ENCODE measurements around the gene GGT5. TPM values are rescaled to one million over a fixed set of nuclear protein-coding genes. Genes with fewer than 3 reads are reported as not detected.

The GGT5 gene
- total and polyA plus RNA-seq, 12 donors: 4.3 to 67.4 (median 13.1) TPM

DNA sequence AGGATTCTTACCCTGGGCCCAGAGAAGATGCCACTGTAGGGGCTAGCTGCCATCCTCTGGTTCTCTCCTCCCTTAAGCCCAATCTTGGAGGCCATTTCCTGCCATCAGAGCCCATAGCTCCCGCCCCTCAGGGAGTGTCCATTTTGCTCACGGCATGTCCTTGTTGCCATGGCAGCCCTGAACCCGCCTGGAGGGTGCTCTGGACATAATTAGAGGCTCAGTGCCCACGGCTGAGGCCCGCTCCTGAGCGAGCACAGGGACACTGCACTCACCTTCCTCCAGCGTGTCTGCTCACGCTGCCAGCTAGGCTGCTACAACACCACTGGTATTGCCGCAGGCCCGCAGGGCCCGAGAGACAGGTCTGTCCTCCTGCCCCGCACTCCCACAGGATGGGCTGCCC is 74.7 kb downstream of the GGT5 start:
- intact Hi-C loops (cut with DNase I): loop anchor here in 8 of 10 donors (5.0 to 10.0 kb wide), 6 partner anchors 33 to 215 kb away; partner anchors contain the start of gene GSTT4 (in 3 of the 8)

More for the DNA sequence above, 74.7 kb downstream of the GGT5 start:
- ATAC-seq (no peak), DNase-seq (no peak)
- Histone ChIP-seq H3K36me3 (peaks cover 4 to 99% (median 56%) of the 10 kb centered on the region in 9 donors), H3K4me1 (peaks cover 6 to 29% (median 13%) of the 10 kb centered on the region in 9 donors), H3K9me3 (no peaks in the 10 kb centered on the region), H3K27me3 (no peaks in the 10 kb centered on the region), H3K4me3 (no peak overlapping the region), H3K27ac (no peak overlapping the region)
- TF ChIP-seq, protein P1, sequence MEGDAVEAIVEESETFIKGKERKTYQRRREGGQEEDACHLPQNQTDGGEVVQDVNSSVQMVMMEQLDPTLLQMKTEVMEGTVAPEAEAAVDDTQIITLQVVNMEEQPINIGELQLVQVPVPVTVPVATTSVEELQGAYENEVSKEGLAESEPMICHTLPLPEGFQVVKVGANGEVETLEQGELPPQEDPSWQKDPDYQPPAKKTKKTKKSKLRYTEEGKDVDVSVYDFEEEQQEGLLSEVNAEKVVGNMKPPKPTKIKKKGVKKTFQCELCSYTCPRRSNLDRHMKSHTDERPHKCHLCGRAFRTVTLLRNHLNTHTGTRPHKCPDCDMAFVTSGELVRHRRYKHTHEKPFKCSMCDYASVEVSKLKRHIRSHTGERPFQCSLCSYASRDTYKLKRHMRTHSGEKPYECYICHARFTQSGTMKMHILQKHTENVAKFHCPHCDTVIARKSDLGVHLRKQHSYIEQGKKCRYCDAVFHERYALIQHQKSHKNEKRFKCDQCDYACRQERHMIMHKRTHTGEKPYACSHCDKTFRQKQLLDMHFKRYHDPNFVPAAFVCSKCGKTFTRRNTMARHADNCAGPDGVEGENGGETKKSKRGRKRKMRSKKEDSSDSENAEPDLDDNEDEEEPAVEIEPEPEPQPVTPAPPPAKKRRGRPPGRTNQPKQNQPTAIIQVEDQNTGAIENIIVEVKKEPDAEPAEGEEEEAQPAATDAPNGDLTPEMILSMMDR (IDR thresholded peaks at IDR 0.05): no peak
- WGBS, 2 donors: 89 to 91% methylated on average over 12 of the region's 12 CpGs

Other genes starting within 250 kb of the GGT5 start
- not detected for gene GSTT4, start 239.6 kb downstream of the GGT5 start, total RNA-seq
- not detected for gene GSTT4, start 239.6 kb downstream of the GGT5 start, polyA plus RNA-seq
- gene CABIN1, start 233.8 kb downstream of the GGT5 start, total RNA-seq: 10 to 100 TPM; 26.8 to 49.6 (median 34.1) TPM
- gene CABIN1, start 233.8 kb downstream of the GGT5 start, polyA plus RNA-seq: 10 to 100 TPM; 17.5 to 48.9 TPM
- gene SUSD2, start 63.6 kb downstream of the GGT5 start, total RNA-seq: 1 to 10 TPM in 6 of 10 donors, under 1 TPM in 4; 0.57 to 6.7 (median 1.5) TPM
- 1 to 10 TPM; 5.4 to 6.5 TPM for gene SUSD2, start 63.6 kb downstream of the GGT5 start, polyA plus RNA-seq
- gene SPECC1L, start 25.7 kb upstream of the GGT5 start, total RNA-seq: 10 to 100 TPM; 34.4 to 61.7 (median 51.8) TPM
- gene SPECC1L, start 25.7 kb upstream of the GGT5 start, polyA plus RNA-seq: 1 to 10 TPM; 8.3 to 9.1 TPM
- gene ADORA2A, start 182.5 kb upstream of the GGT5 start, total RNA-seq: 1 to 10 TPM; 1.5 to 9.7 (median 3.8) TPM
- 1 to 10 TPM; 4.9 to 6.1 TPM for gene ADORA2A, start 182.5 kb upstream of the GGT5 start, polyA plus RNA-seq